ENCODE data around the gene SESN3.

GRCh38 chr11:95187723-95188122 is 43.3 kb downstream of the SESN3 start:
- no peak for TF ChIP-seq CTCF (IDR thresholded peaks at IDR 0.05; ENCODE audit: insufficient read depth, low read length)
- TF ChIP-seq POLR2AphosphoS5 (IDR thresholded peaks at IDR 0.05; ENCODE audit: low read depth) = no peak
- TF ChIP-seq SPI1 (IDR thresholded peaks at IDR 0.05; ENCODE audit: borderline replicate concordance, low read depth) = no peak
- TF ChIP-seq GABPA (IDR thresholded peaks at IDR 0.05; ENCODE audit: low read depth) = no peak
- no peak for TF ChIP-seq REST (IDR thresholded peaks at IDR 0.05; ENCODE audit: insufficient replicate concordance, low read depth)

Data from HL-60 (cell line).